Panc1 (cell line): ENCODE results near the gene CABP2. TPM values are rescaled to one million over a fixed set of nuclear protein-coding genes. Genes with fewer than 3 reads are reported as not detected.

Experiments
- ATAC-seq: fragments of 200-7000 bp; cut with Tn5 transposase; 2 replicates; pipeline ENCODE4 v1.9.1; 2020; ENCODE audit warnings: mild to moderate bottlenecking, moderate library complexity
- BruUV-seq: library from RNA; stranded (reverse); fragments of 400-500 nt; replicated peaks from 2 replicates; lab custom pipeline; 2021; lab: Mats Ljungman, UMichigan
- CTCF ChIA-PET: fragments of 300-600 bp; sonication (Branson Sonifier 250); formaldehyde crosslinking; loops from one replicate; lab custom pipeline; 2022; ENCODE audit warnings: antibody characterized with exemption; lab: Charles Lee
- POLR2A ChIA-PET: fragments of 300-600 bp; sonication (Branson Sonifier 250); formaldehyde crosslinking; loops from one replicate; lab custom pipeline; 2022; ENCODE audit warnings: antibody characterized with exemption; lab: Charles Lee
- DNase-seq: peaks from one replicate; pipeline ENCODE4 v3.0.0-alpha.2; 2010; ENCODE audit warnings: low read depth, low spot score
- H3K27ac ChIP-seq: 2 replicates; pipeline ENCODE4 v1.5.1; 2011; ENCODE audit warnings: mild to moderate bottlenecking, low read length, inconsistent platforms
- H3K27me3 ChIP-seq: fragments of 200-500 bp; sonication (Bioruptor generic); 2 replicates; pipeline ENCODE4 v1.6.0; 2014; ENCODE audit warnings: low read length, inconsistent platforms; ENCODE audit not compliant: control insufficient read depth, insufficient read depth
- H3K36me3 ChIP-seq: fragments of 200-500 bp; sonication (Bioruptor generic); 2 replicates; pipeline ENCODE4 v1.5.1; 2014; ENCODE audit warnings: inconsistent platforms, mild to moderate bottlenecking, low read length, moderate library complexity; ENCODE audit not compliant: control insufficient read depth, insufficient read depth
- H3K4me1 ChIP-seq: 2 replicates; pipeline ENCODE4 v1.5.1; 2011; ENCODE audit warnings: inconsistent platforms, mild to moderate bottlenecking, low read length, moderate library complexity; ENCODE audit not compliant: control insufficient read depth, insufficient read depth
- H3K4me3 ChIP-seq, 2 experiments: 2 replicates each; pipeline ENCODE4 v1.5.1; 2011 to 2012; ENCODE audit warnings: low read depth in 2 of 2, low read length in 2 of 2, mild to moderate bottlenecking in 2 of 2, inconsistent platforms in 1 of 2, moderate library complexity in 1 of 2
- H3K9me3 ChIP-seq: fragments of 200-500 bp; sonication (Bioruptor generic); 2 replicates; pipeline ENCODE4 v1.5.1; 2014; ENCODE audit warnings: low read depth, mild to moderate bottlenecking, inconsistent platforms, low read length, moderate library complexity; ENCODE audit not compliant: control insufficient read depth, insufficient read depth
- CTCF ChIP-seq: fragments of 450-650 bp; IDR thresholded peaks from 2 replicates; pipeline ENCODE4 v1.5.1; 2017; ENCODE audit warnings: mild to moderate bottlenecking
- POLR2AphosphoS5 ChIP-seq: IDR thresholded peaks from 2 replicates; pipeline ENCODE4 v1.6.1; 2012; ENCODE audit warnings: mild to moderate bottlenecking, low read depth, low read length, moderate library complexity
- REST ChIP-seq, 2 experiments: IDR thresholded peaks; 2 replicates each; pipeline ENCODE4 v1.6.1; 2011 to 2012; ENCODE audit warnings: low read depth in 2 of 2, control low read depth in 1 of 2, low read length in 1 of 2, mild to moderate bottlenecking in 1 of 2, moderate library complexity in 1 of 2; ENCODE audit not compliant: insufficient read depth in 1 of 2
- SIN3A ChIP-seq: IDR thresholded peaks from 2 replicates; pipeline ENCODE4 v1.6.1; 2012; ENCODE audit warnings: low read depth, mild to moderate bottlenecking, low read length, moderate library complexity, borderline replicate concordance; ENCODE audit not compliant: insufficient read depth
- TCF7L2 ChIP-seq: IDR thresholded peaks from 2 replicates; pipeline ENCODE4 v1.6.1; 2011; ENCODE audit warnings: mild to moderate bottlenecking, low read depth, low read length, inconsistent platforms
- in situ Hi-C: cut with HindIII; loops from 2 replicates; pipeline ENCODE4 v1.10.0; 2016; ENCODE audit warnings: low sequenced_read_pairs, low pct_unique_long_range_greater_than_20kb
- intact Hi-C: fragments of 100-400 bp; cut with micrococcal nuclease; formaldehyde crosslinking; loops from one replicate; pipeline ENCODE4 v1.10.0; 2022; ENCODE audit not compliant: unreplicated experiment
- total RNA-seq: library from RNA; stranded (reverse); gene quantifications from one replicate; pipeline ENCODE4 v1.2.1, GENCODE V29; 2021; ENCODE audit not compliant: unreplicated experiment

Gene CABP2
- total RNA-seq, 1 experiment from 2014 or later: not detected

- Histone ChIP-seq H3K36me3 (no peaks in the 10 kb centered on the region), H3K27me3 (no peaks in the 10 kb centered on the region), H3K4me1 (no peaks in the 10 kb centered on the region), H3K9me3 (peaks cover 31% of the 10 kb centered on the region; the same call in 1 of the 2 replicates), H3K4me3 (no peak overlapping the region), H3K27ac (no peak overlapping the region)
- POLR2A ChIA-PET: interaction anchor here (0.6 kb wide), 1 partner anchor 1538 kb away, joined by 3 read pairs; no protein-coding TSS in a partner anchor
- DNase-seq (no peak), ATAC-seq (no peak)
- CTCF ChIA-PET: interaction anchor here (0.5 kb wide), 1 partner anchor 20 kb away, joined by 7 read pairs; no protein-coding TSS in a partner anchor
- intact Hi-C loops (loop anchor here (2.0 kb wide), 1 partner anchor 37 kb away; no protein-coding TSS in a partner anchor), in situ Hi-C loops (no loop called here)
- no TSS peak for BruUV-seq
- TF ChIP-seq POLR2AphosphoS5: no peak
- no peak for TF ChIP-seq REST (IDR thresholded peaks at IDR 0.05; ENCODE audit: insufficient read depth in 1 of 2, low read depth in 2 of 2, low read length in 1 of 2)
- no peak for TF ChIP-seq SIN3A
- no peak for TF ChIP-seq CTCF
- TF ChIP-seq TCF7L2: no peak
These were observed 10.9 kb upstream of the CABP2 start for GRCh38 chr11:67534070-67534679.

- no peak for ATAC-seq
- CTCF ChIA-PET: no interaction called here
These were observed 9.6 kb upstream of the CABP2 start for GRCh38 chr11:67532889-67533288.

More at GRCh38 chr11:67532889-67533288, 9.6 kb upstream of the CABP2 start:
- no peaks in the 10 kb centered on the region for H3K27me3 ChIP-seq
- in situ Hi-C loops (no loop called here), intact Hi-C loops (no loop called here)
- POLR2A ChIA-PET: no interaction called here
- H3K9me3 ChIP-seq: peaks cover 31% of the 10 kb centered on the region; the same call in 1 of the 2 replicates
- TF ChIP-seq CTCF (no peak), TCF7L2 (no peak), REST (IDR thresholded peaks at IDR 0.05; ENCODE audit: insufficient read depth in 1 of 2, low read depth in 2 of 2, low read length in 1 of 2) (no peak), SIN3A (no peak), POLR2AphosphoS5 (no peak)
- no peak overlapping the region for H3K4me3 ChIP-seq
- BruUV-seq: no TSS peak
- H3K4me1 ChIP-seq: no peaks in the 10 kb centered on the region
- no peak overlapping the region for H3K27ac ChIP-seq
- no peaks in the 10 kb centered on the region for H3K36me3 ChIP-seq
- DNase-seq: no peak
